HEK293T (cell line): ENCODE measurements around the gene AGPAT3.

Source experiments
- CTCF ChIA-PET: fragments of 350-600 bp; formaldehyde crosslinking; extraction: SDS; loops from one replicate; lab custom pipeline; 2021; ENCODE audit warnings: antibody characterized with exemption, inconsistent platforms; lab: Yijun Ruan, JAX
- POLR2A ChIA-PET: fragments of 350-600 bp; formaldehyde crosslinking; extraction: SDS; loops from one replicate; lab custom pipeline; 2020; ENCODE audit warnings: antibody characterized with exemption, inconsistent platforms; lab: Yijun Ruan, JAX
- DNase-seq: peaks from one replicate; pipeline ENCODE4 v3.0.0; 2012; ENCODE audit warnings: mixed read lengths; ENCODE audit errors: extremely low spot score
- ARNT ChIP-seq: fragments of 450-650 bp; IDR thresholded peaks from 2 replicates; pipeline ENCODE4 v1.6.1; 2017; ENCODE audit warnings: mild to moderate bottlenecking
- BHLHE40 ChIP-seq: fragments of 450-650 bp; IDR thresholded peaks from 2 replicates; pipeline ENCODE4 v1.6.1; 2016; ENCODE audit warnings: mild to moderate bottlenecking, moderate library complexity, borderline replicate concordance
- CTBP1 ChIP-seq: fragments of 450-650 bp; IDR thresholded peaks from 2 replicates; pipeline ENCODE4 v1.6.1; 2016; ENCODE audit warnings: borderline replicate concordance
- ELF4 ChIP-seq: fragments of 450-650 bp; IDR thresholded peaks from 2 replicates; pipeline ENCODE4 v1.6.1; 2017; ENCODE audit warnings: antibody characterized with exemption
- FOXA1 ChIP-seq: fragments of 450-650 bp; IDR thresholded peaks from 2 replicates; pipeline ENCODE4 v1.6.1; 2016; ENCODE audit warnings: mild to moderate bottlenecking
- FOXK2 ChIP-seq: fragments of 450-650 bp; IDR thresholded peaks from 2 replicates; pipeline ENCODE4 v1.6.1; 2016; ENCODE audit warnings: mild to moderate bottlenecking
- FOXM1 ChIP-seq: fragments of 450-650 bp; IDR thresholded peaks from 2 replicates; pipeline ENCODE4 v1.6.1; 2017; ENCODE audit warnings: mild to moderate bottlenecking, borderline replicate concordance
- HDGF ChIP-seq: fragments of 450-650 bp; IDR thresholded peaks from 2 replicates; pipeline ENCODE4 v1.6.1; 2017; ENCODE audit warnings: antibody characterized with exemption, borderline replicate concordance
- L3MBTL2 ChIP-seq: fragments of 450-650 bp; conservative IDR thresholded peaks from 2 replicates; pipeline ENCODE4 v1.6.1; 2016; ENCODE audit warnings: mild to moderate bottlenecking
- LEF1 ChIP-seq: fragments of 450-650 bp; IDR thresholded peaks from 2 replicates; pipeline ENCODE4 v1.6.1; 2017; ENCODE audit warnings: mild to moderate bottlenecking, borderline replicate concordance
- NFRKB ChIP-seq: fragments of 450-650 bp; IDR thresholded peaks from 2 replicates; pipeline ENCODE4 v1.6.1; 2016; ENCODE audit warnings: mild to moderate bottlenecking, moderate library complexity
- SP1 ChIP-seq: fragments of 450-650 bp; IDR thresholded peaks from 2 replicates; pipeline ENCODE4 v1.6.1; 2017
- SUZ12 ChIP-seq: fragments of 450-650 bp; IDR thresholded peaks from 2 replicates; pipeline ENCODE4 v1.6.1; 2016; ENCODE audit warnings: mild to moderate bottlenecking
- TARDBP ChIP-seq: fragments of 450-650 bp; IDR thresholded peaks from 2 replicates; pipeline ENCODE4 v1.6.1; 2016
- ZNF384 ChIP-seq: fragments of 450-650 bp; IDR thresholded peaks from 2 replicates; pipeline ENCODE4 v1.6.1; 2016
- TF ChIP-seq, protein P1 (sequence below): fragments of 450-650 bp; IDR thresholded peaks from 2 replicates; pipeline ENCODE4 v1.6.1; 2016

Gene AGPAT3

DNA sequence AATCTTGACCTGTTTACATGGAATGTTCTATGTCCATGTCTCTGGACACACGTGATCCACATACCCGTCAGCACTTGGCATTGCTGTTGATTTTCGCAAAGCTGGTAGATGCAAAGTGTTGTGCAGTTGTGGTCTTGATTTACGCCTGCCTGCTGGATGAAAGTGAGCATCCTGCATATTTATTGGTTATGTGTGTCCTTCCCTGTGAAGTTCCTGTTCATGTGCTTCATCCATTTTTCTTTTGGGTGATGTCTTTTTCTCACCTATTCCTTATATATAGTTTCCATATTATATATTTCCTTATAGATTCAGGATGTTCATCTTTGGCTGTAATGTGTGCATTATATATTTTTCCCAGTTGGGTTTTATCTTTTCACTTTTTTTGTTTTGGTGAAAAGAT, 6.5 kb downstream of the AGPAT3 start:
- TF ChIP-seq TARDBP (no peak), BHLHE40 (no peak), LEF1 (no peak), ZNF384 (no peak), FOXM1 (no peak), ARNT (no peak), NFRKB (no peak), FOXK2 (no peak), CTBP1 (no peak), ELF4 (no peak), HDGF (no peak), SUZ12 (no peak)
- TF ChIP-seq, protein P1, sequence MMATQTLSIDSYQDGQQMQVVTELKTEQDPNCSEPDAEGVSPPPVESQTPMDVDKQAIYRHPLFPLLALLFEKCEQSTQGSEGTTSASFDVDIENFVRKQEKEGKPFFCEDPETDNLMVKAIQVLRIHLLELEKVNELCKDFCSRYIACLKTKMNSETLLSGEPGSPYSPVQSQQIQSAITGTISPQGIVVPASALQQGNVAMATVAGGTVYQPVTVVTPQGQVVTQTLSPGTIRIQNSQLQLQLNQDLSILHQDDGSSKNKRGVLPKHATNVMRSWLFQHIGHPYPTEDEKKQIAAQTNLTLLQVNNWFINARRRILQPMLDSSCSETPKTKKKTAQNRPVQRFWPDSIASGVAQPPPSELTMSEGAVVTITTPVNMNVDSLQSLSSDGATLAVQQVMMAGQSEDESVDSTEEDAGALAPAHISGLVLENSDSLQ, result no peak
- POLR2A ChIA-PET, result no interaction called here

DNA sequence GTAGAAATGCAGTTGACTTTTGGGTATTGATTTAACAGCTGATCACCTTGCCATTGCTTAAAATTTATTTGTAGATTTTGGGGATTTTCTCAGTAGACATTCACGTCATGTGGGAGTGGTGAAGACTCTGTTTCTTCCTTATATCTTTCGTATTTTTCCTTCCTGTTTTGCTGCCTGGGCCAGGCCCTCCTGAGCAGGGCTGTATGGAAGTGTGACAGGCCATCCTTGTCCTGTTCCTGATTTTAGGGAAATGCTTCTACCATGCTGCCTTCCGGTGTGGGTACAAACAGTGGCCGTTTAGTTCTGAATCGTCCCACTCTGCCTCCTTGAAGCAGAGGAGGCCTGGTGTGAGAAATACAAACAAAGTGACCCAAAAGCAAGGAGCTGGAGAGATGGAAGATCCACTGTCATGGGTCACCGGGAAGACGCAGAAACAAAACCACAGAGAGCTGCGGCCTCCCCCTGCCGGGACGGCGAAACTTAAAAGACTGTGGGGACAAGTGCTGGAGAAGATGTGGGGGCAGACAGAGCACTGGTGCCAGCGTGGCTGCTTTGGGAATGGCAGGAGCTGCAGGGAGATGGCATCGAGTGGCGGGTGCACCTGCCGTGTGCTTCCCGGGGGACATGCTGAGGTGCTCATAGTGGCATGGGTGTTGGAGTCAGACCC, 7.6 kb downstream of the AGPAT3 start:
- ChIA-PET POLR2A (no interaction called here), CTCF (no interaction called here)
- TF ChIP-seq HDGF, result no peak
- no peak for TF ChIP-seq FOXK2
- TF ChIP-seq, protein P1, result no peak
- no peak for TF ChIP-seq BHLHE40
- TF ChIP-seq CTBP1, result no peak
- TF ChIP-seq LEF1, result no peak
- no peak for TF ChIP-seq SP1
- no peak for DNase-seq

More for the DNA sequence above, 6.5 kb downstream of the AGPAT3 start:
- CTCF ChIA-PET, result no interaction called here
- no peak for DNase-seq

DNA sequence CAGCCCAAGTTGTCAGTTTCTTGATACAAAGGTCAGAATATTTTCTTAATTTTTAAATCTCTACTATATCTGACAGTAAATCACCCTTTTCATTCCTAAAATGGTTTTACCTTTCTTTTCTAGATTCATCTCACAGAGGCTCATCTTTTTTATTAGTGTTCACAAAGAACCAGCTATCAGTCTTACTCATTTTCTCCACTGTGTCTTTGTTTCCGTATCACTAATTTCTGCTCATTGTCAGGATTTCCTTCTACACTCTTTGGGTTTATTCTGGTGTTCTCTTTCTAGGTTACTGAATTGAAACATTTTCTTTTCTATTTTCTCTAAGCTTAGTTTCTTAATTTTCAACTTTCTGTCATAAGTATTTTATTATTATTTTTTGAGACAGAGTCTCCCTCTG, 8.7 kb downstream of the AGPAT3 start:
- POLR2A ChIA-PET, result no interaction called here
- no peak for TF ChIP-seq SUZ12
- no peak for TF ChIP-seq ZNF384
- TF ChIP-seq FOXK2, result no peak
- no peak for TF ChIP-seq ELF4
- no peak for TF ChIP-seq CTBP1
- TF ChIP-seq SP1, result no peak
- TF ChIP-seq L3MBTL2, result no peak
- TF ChIP-seq FOXA1, result no peak
- no peak for TF ChIP-seq LEF1
- CTCF ChIA-PET, result interaction anchor here (0.5 kb wide), 2 partner anchors 42 to 47 kb away, joined by 3 to 5 read pairs; no protein-coding TSS in a partner anchor
- no peak for DNase-seq

DNA sequence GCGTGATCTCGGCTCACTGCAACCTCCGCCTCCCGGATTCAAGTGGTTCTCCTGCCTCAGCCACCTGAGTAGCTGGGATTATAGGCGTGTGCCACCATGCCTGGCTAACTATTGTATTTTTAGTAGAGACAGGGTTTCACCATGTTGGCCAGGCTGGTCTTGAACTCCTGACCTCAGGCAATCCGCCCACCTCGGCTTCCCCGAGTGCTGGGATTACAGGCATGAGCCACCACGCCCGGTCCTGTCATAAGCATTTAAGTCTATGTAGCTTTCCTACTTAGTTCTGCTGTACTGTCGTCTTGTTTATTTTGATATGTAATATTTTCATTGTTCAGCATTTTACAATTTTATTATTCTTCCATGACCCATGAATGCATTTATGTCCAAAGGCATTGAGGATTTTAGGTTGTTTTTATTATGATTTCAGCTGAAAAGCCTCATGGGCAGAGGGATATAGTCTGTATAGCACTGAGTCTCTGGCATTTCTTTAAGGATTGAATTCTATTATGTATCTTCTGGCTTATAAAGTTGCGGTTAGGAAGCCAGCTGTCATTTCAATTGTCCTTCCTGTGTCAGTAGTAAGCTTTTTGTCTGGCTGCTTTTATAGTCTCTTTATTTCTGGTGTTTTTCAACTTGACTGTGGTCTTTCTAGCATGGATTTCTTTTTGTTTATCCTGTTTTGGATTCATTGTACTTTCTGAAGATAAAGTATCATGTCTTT, 9.2 kb downstream of the AGPAT3 start:
- TF ChIP-seq FOXK2 (no peak), BHLHE40 (no peak), SUZ12 (no peak), HDGF (no peak), CTBP1 (no peak), ZNF384 (no peak), ARNT (no peak), FOXA1 (no peak), NFRKB (no peak)
- DNase-seq, result no peak
- CTCF ChIA-PET, result interaction anchor here (0.5 kb wide), 1 partner anchor 47 kb away, joined by 3 read pairs; no protein-coding TSS in a partner anchor
- POLR2A ChIA-PET, result no interaction called here

DNA sequence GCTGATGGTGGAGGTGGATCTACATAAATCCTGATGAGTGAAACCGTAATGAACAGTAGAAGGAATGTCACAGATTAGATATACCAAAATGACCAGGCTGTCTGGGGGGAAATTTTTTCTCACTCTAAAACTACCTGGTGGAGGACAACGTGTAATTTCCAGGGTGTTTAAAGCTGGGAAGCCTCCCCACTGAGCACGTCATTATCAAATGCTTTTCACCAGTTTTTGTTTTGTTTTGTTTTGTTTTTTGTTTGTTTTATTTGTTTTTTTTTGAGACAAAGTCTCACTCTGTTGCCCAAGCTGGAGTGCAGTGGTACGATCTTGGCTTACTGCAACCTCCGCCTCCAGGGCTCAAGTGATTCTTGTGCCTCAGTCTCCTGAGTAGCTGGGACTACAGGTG, 11.6 kb downstream of the AGPAT3 start:
- ChIA-PET POLR2A (no interaction called here), CTCF (no interaction called here)
- no peak for DNase-seq
- TF ChIP-seq ZNF384 (no peak), ARNT (no peak), LEF1 (no peak), BHLHE40 (no peak), L3MBTL2 (no peak), FOXK2 (no peak), FOXM1 (no peak)

DNA sequence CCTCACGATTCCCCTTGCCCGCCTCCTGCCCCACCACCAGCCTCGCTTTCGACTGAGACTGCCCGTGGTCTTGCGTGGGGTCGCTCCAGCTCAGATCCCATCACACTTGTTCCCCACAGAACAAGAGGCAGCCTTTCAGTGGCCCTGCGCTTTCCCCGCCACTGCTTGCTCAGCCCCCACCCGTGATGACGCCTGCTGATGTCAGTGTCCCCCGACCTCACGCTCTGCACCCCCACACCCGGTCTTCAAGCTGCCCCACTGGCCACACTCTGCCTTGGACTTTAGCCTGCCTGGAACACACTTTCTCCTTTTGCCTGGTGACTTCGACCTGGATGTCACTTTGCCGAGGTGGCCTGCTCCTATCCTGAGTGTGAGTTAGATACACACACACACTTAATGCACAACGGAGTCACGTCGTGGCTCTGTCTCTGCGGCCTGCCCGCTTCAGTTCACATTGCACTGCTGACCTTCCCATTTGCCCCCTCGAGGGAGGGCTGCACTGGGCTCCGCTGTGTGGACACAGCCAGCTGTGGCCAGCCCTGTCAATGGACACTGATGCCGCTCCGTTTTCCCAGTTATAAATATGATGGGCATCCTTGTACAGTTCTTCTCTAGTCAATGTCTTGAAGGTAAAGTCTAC, 13.0 kb downstream of the AGPAT3 start:
- no peak for DNase-seq
- CTCF ChIA-PET, result no interaction called here
- TF ChIP-seq CTBP1 (no peak), HDGF (no peak), LEF1 (no peak), FOXM1 (no peak), SUZ12 (no peak), ARNT (no peak), ELF4 (no peak), ZNF384 (no peak), NFRKB (no peak), SP1 (no peak), FOXK2 (no peak), FOXA1 (no peak), TARDBP (no peak), BHLHE40 (no peak), L3MBTL2 (no peak)
- TF ChIP-seq, protein P1, result no peak
- POLR2A ChIA-PET, result no interaction called here
